ENCODE measurements around the gene SLCO6A1.

DNA sequence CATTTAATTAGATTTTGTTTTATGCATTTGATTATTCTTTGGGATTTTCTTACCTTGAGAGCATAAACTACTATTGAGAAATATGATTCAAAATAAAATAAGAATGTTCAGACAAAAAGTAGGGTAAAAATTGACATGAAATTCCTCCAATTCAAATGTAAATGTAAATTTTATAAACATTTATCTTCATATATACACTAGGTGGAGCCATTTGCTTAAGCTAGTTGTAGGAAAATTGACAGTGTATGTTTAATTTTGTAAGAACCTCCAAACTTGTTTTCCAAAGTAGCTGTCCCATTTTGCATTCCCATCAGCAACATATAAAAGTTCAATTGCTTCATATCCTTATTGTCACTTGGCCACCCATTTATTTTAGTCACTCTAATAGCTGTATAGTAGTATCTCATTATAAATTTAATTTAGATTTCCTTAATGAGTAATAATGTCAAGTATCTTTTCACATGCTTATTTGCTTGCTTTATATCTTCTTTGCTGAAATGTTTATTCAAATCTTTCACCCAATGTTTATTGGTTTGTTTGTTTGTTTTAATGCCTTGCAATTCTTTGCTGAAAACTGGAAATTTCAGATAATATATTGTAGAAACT, 37.6 kb upstream of the SLCO6A1 start:
- no peak for TF ChIP-seq EZH2 (IDR thresholded peaks at IDR 0.05)
- no peak for TF ChIP-seq POLR2AphosphoS5 (IDR thresholded peaks at IDR 0.05; ENCODE audit: borderline replicate concordance, low read depth, low read length)
- TF ChIP-seq FOXP2 (optimal IDR thresholded peaks at IDR 0.05; ENCODE audit: control extremely low read depth, extremely low read length, insufficient read depth) = no peak

Measured in SK-N-MC (cell line).